K562 (cell line): ENCODE results near the gene EHBP1L1. TPM values are rescaled to one million over a fixed set of nuclear protein-coding genes. Genes with fewer than 3 reads are reported as not detected.
A peak's percentile ranks its signal among the peaks of the same experiment; 100 is the strongest.

ENCODE experiments used
- ARID4B ChIP-seq: sonication (generic); formaldehyde crosslinking; IDR thresholded peaks from 2 replicates; pipeline ENCODE4 v1.8.0; 2022; ENCODE audit warnings: mild to moderate bottlenecking, missing genetic modification reagents
- CBX3 ChIP-seq, 2 experiments: IDR thresholded peaks; 1 replicate in 1 of 2; 2 replicates in 1 of 2; pipeline ENCODE4 v1.6.1; 2012; ENCODE audit warnings: inconsistent platforms in 2 of 2, low read length in 2 of 2, borderline replicate concordance in 1 of 2, control low read depth in 1 of 2
- CBX8 ChIP-seq: fragments of 200-600 bp; sonication (generic); IDR thresholded peaks from 2 replicates; pipeline ENCODE4 v1.6.1; 2012; ENCODE audit warnings: borderline replicate concordance, mixed run types, low read depth, mild to moderate bottlenecking, moderate library complexity, mixed read lengths, low read length, control low read depth, inconsistent platforms; ENCODE audit not compliant: poor library complexity, severe bottlenecking; ENCODE audit errors: extremely low read depth
- EWSR1 ChIP-seq: fragments of 450-650 bp; IDR thresholded peaks from 2 replicates; pipeline ENCODE4 v1.6.1; 2018; ENCODE audit warnings: borderline replicate concordance, mild to moderate bottlenecking, low read depth, moderate library complexity; ENCODE audit not compliant: partially characterized antibody
- FOS ChIP-seq: IDR thresholded peaks from 3 replicates; pipeline ENCODE4 v1.6.1; 2011; ENCODE audit not compliant: insufficient read length; ENCODE audit errors: extremely low read depth
- GABPB1 ChIP-seq: sonication (generic); formaldehyde crosslinking; IDR thresholded peaks from 2 replicates; pipeline ENCODE4 v1.8.0; 2022; ENCODE audit warnings: mild to moderate bottlenecking, missing genetic modification reagents
- GATA2 ChIP-seq: sonication (generic); formaldehyde crosslinking; IDR thresholded peaks from 2 replicates; pipeline ENCODE4 v1.4.0; 2020; ENCODE audit warnings: mild to moderate bottlenecking, missing genetic modification reagents
- HINFP ChIP-seq: fragments of 450-650 bp; conservative IDR thresholded peaks from 2 replicates; pipeline ENCODE4 v1.6.1; 2016; ENCODE audit warnings: missing genetic modification characterization, low read depth, mild to moderate bottlenecking, control low read depth, missing compliant biosample characterization
- LARP7 ChIP-seq: fragments of 450-650 bp; IDR thresholded peaks from 2 replicates; pipeline ENCODE4 v1.6.1; 2016
- NFATC3 ChIP-seq: fragments of 450-650 bp; IDR thresholded peaks from 2 replicates; pipeline ENCODE4 v1.6.1; 2017; ENCODE audit warnings: mild to moderate bottlenecking
- NR0B1 ChIP-seq: fragments of 450-650 bp; IDR thresholded peaks from one replicate; pipeline ENCODE4 v1.6.1; 2018; ENCODE audit warnings: mild to moderate bottlenecking, moderate library complexity; ENCODE audit not compliant: partially characterized antibody
- NR2F6 ChIP-seq: fragments of 450-650 bp; formaldehyde crosslinking; IDR thresholded peaks from 2 replicates; pipeline ENCODE4 v1.4.0; 2020; ENCODE audit warnings: mild to moderate bottlenecking
- PHB ChIP-seq: fragments of 250-450 bp; sonication (Bioruptor Pico); IDR thresholded peaks from 2 replicates; pipeline ENCODE4 v1.5.0; 2021
- PTRF ChIP-seq: fragments of 450-650 bp; IDR thresholded peaks from 2 replicates; pipeline ENCODE4 v1.6.1; 2016; ENCODE audit warnings: mild to moderate bottlenecking, missing genetic modification characterization, missing compliant biosample characterization
- SOX6 ChIP-seq: fragments of 450-650 bp; IDR thresholded peaks from 2 replicates; pipeline ENCODE4 v1.6.1; 2014; ENCODE audit warnings: mild to moderate bottlenecking
- ZNF717 ChIP-seq: fragments of 250-450 bp; sonication (Bioruptor Pico); IDR thresholded peaks from 2 replicates; pipeline ENCODE4 v1.5.0; 2021
- polyA plus RNA-seq, 8 experiments: library from polyadenylated mRNA; depleted of rRNA in 4 of 8; stranded (reverse) in 5 of 8; unstranded in 3 of 8; fragments of >200 nt; fragmentation: Nextera tagmentation in 2 of 8; fragmentation: Illumina TruSeq in 1 of 8; extraction: Ambion mirVana in 2 of 8; extraction: Trizol in 1 of 8; gene quantifications; 2 replicates each; pipeline versions ENCODE4 v1.2.1 to v1.2.3, GENCODE V29; 2011 to 2014; ENCODE audit warnings: inconsistent platforms in 1 of 8, missing spikeins in 1 of 8
- total RNA-seq, 7 experiments: library from RNA; depleted of rRNA in 6 of 7; stranded (reverse); fragments of >200 nt in 6 of 7; fragmentation: Illumina TruSeq in 2 of 7; extraction: Trizol in 2 of 7; gene quantifications; 2 replicates each; pipeline versions ENCODE4 v1.2.1 to v1.2.3, GENCODE V29; 2011 to 2021; ENCODE audit warnings: low replicate concordance in 1 of 7
- TF ChIP-seq, protein P1 (sequence below): sonication (generic); formaldehyde crosslinking; IDR thresholded peaks from 2 replicates; pipeline ENCODE4 v1.9.0; 2022; ENCODE audit warnings: mild to moderate bottlenecking, missing genetic modification reagents
- TF ChIP-seq, protein P2 (sequence below): sonication (generic); formaldehyde crosslinking; IDR thresholded peaks from 2 replicates; pipeline ENCODE4 v1.8.0; 2023; ENCODE audit warnings: mild to moderate bottlenecking, missing genetic modification reagents

Gene EHBP1L1
- total and polyA plus RNA-seq, 9 of the 15 experiments (the other 6 are each of a cell fraction or from before 2014, with no cell fraction given): 0.03 to 87.1 (median 26.3) TPM

DNA sequence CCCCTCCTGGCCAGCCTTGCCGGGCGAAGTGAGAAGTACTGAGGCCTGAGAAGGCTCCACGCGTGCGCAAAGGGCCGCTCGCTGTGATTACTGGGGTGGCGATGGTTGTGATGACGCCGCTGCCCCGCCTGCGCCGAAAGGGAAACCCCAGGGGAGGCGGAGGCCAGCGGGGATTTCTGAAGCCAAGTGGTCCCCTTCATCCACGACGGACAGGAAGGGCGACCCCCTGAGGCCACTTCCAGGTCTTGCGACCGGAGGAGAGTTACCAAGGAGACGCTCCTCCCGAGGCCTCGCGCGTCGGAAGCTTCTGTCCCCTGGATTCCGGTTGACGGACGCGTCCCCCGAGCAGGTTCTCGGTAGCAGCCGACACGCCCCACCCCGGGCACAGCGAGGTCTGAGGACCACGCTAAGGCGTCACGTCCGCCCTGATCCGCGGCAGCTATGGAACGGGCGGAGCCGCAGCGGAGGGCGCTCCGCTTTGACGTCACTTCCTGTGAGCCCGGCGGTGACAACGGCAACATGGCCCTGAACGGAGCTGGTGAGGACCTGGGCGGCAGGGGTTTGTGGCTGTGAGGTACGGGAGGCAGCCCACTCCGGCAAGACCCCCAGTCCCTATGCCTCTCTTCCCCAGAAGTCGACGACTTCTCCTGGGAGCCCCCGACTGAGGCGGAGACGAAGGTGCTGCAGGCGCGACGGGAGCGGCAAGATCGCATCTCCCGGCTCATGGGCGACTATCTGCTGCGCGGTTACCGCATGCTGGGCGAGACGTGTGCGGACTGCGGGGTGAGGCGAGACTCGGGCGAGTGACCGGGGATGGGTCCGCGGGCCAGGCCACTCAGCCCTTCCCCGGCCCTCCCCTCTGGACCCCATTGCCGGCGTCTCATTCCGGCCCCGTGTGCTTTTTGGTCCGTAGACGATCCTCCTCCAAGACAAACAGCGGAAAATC is 5.6 kb upstream of the EHBP1L1 start, which contains the start of gene ZNRD2 (continued):
- TF ChIP-seq, protein P1, sequence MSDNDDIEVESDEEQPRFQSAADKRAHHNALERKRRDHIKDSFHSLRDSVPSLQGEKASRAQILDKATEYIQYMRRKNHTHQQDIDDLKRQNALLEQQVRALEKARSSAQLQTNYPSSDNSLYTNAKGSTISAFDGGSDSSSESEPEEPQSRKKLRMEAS: peak; percentile 88
- 0 out of 2 replicates have a peak, but pooled peaks have one; percentile 3 for TF ChIP-seq SOX6
- TF ChIP-seq ZNF717 (CRISPR knock-in tag): no peak
- TF ChIP-seq PHB (CRISPR knock-in tag): 0 out of 2 replicates have a peak, but pooled peaks have one; percentile 15
- peak in 1 of 2 experiments; percentile 33; a peak in 1 of 3 replicates for TF ChIP-seq CBX3 (IDR thresholded peaks at IDR 0.05; ENCODE audit: borderline replicate concordance in 1 of 2, low read length in 2 of 2)
- TF ChIP-seq EWSR1: no peak
- peak; percentile 97 for TF ChIP-seq ARID4B (CRISPR knock-in tag)
- TF ChIP-seq PTRF: no peak
- no peak for TF ChIP-seq NFATC3
- TF ChIP-seq FOS: no peak
- peak; percentile 100 for TF ChIP-seq GABPB1 (CRISPR knock-in tag)
- no peak for TF ChIP-seq LARP7
- TF ChIP-seq HINFP (tag): no peak
- no peak for TF ChIP-seq CBX8
- TF ChIP-seq NR0B1: no peak
- TF ChIP-seq GATA2 (CRISPR knock-in tag): 0 out of 2 replicates have a peak, but pooled peaks have one; percentile 28
- TF ChIP-seq, protein P2, sequence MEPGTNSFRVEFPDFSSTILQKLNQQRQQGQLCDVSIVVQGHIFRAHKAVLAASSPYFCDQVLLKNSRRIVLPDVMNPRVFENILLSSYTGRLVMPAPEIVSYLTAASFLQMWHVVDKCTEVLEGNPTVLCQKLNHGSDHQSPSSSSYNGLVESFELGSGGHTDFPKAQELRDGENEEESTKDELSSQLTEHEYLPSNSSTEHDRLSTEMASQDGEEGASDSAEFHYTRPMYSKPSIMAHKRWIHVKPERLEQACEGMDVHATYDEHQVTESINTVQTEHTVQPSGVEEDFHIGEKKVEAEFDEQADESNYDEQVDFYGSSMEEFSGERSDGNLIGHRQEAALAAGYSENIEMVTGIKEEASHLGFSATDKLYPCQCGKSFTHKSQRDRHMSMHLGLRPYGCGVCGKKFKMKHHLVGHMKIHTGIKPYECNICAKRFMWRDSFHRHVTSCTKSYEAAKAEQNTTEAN (CRISPR knock-in tag): no peak
- TF ChIP-seq NR2F6: no peak
